HG02678 (cell line): ENCODE results near the gene DSCAML1.

Experiments
- ATAC-seq: cut with Tn5 transposase; IDR thresholded peaks from one replicate; pipeline ENCODE4 v1.9.1; 2021; ENCODE audit warnings: mild to moderate bottlenecking, moderate library complexity; ENCODE audit not compliant: unreplicated experiment

DSCAML1 gene

GRCh38 chr11:117439256-117439655, 357.8 kb downstream of the DSCAML1 start:
- no peak for ATAC-seq

DNA sequence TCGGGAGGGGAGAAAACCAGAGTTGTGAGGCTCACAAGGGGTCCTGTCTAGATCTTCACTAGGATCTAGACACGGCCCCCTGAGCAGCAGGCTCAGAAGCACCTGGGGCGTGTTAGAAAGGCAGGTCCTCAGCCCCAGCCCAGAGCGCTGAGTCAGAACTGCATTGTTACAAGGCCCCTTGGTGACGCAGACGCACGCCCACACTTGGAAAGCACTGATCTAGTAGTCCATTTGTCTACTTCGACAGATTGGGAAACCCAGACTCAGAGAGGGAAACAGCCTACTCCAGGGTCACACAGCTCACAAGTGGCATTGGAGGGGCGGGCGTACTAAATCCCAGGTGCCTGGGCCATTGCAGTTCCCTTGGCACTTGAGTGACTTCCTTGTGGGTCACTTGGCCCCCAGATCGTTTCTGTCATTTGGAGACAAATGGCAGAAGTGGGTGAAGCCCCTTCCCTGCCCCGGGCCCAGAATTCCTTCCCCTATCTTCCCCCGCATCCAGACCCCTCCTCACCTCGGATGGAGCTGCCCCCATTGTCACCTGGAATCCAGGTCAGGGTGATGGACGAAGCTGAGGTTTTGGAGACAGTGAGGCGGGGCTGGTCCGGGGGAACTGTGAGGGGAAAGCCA, 358.5 kb downstream of the DSCAML1 start:
- no peak for ATAC-seq

GRCh38 chr11:117437791-117438130, 359.3 kb downstream of the DSCAML1 start:
- no peak for ATAC-seq

DNA sequence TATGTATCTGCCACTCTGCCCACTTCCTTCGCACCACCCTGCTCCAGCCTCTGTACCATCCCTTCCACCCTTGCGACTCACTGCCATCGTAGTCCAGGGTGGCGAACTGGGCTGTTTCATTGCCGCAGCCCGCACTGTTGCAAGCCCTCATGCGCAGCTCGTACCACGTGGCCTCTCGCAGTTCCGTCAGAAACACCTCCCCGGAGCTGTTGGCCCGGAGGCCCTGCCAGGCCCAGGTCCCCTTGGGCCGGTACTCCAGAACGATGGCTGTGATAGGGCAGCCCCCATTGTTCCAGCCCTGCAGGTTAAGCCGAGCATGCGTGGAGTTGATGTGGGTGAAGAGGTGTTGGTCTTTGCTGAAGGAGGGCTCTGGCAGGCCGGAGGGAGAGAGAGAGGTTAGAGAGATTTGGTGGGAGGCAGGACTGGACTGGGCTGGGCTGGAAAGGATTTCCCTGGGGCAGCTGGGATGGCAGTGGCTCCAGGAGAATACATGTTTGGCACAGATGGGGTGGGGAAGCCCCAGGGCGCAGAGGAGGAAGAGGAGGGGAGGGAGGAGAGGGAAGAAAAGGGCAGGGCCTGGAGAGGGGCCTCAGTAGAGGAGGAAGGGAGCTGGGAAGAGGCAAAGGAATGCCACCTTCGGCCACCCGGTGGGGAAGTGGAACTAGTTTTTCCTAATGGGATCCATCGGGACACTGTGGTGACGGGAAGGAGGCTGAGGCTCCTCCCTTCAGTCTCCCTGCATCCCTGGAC, 359.8 kb downstream of the DSCAML1 start:
- ATAC-seq: no peak

DNA sequence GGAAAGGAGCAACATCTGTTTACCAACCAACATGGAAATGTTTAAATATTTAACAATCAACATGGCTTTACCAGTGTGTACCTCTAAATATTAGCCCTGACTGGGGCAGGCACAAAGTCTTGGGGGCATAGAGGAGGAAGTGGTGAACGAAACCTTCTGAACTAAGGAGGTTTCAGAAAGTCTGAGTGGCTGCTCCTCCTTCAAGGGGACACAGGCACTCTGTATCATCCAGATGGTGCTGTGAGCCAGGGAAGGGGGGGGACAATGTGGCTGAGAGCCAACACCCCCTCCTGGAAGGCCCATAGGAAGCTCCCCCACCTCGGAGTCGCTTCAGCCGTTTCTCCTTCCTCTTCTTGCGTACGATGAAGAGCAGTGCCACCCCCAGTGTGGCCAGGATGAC, 361.7 kb downstream of the DSCAML1 start:
- ATAC-seq: peak; percentile 78

- no peak for ATAC-seq
These were observed 362.5 kb downstream of the DSCAML1 start for GRCh38 chr11:117434481-117434880.

DNA sequence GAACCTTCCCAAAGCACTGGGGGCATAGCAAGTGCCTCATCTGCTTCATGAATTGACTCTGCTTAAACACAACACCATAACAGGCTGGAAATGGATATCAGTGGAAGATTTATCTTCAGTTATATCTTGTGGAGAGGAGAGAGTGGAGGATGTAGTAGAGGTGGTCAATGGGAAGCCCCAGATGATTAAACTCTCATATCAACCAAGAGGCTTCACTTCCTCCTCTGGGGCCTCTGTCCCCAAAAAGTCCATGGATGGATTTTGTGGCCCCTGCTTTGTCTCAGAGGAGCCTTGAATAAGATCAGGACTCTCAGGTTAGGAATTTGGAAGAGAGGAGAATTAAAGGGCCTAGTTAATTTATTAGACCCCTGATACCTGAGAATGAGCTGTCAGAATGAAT, 363.3 kb downstream of the DSCAML1 start:
- ATAC-seq: no peak

DNA sequence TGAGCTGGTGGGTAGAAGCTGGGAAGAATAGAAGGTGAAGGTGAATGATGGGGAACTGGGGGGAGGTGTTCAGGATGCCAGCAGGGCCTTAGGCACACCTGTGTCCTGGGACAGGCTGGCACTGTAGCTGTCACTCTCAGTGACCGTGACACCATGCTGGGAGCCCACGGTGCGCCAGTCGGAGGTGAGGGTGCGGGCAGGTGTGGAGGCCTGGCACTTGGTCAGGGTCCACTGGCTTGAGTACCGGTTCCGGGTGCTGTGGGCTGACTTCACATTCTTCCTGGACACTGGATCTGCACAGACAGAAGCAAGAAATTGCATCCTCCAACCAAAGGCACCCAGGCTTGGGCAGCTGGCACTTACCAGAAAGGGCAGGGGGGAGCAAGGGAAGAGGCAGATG, 365.6 kb downstream of the DSCAML1 start:
- no peak for ATAC-seq

DNA sequence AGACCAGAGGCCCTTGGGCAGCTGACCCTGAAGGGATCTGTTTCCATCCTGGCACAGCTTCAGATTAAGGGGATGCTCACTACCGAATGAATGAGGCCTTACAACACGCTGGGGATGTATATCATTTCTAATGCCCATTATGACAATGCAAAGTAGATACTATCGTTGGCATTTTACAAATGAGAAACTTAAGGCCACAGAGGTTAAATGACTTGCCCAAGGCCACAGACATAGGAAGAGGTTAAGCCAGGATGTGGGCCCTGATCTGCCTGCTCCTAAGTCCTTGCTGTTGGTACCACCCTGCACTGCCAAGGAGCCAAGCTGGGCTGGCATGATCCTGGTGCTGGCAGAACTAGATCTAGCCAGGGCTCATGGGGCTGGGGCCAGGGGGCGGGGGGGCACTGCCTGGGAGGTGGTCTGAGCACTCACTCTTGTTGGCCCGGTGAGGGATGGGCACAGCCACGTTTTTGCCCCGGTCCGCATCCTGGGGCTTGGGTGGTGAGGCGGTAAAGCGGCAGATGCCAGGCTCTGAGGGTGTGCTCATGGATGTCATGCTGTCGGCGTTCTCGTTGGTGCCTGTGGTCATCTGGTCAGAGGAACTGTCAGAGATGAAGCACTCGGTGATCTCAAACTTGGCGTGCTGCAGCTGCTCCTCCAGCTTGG, 366.6 kb downstream of the DSCAML1 start:
- no peak for ATAC-seq

GRCh38 chr11:117428856-117429229, 368.2 kb downstream of the DSCAML1 start:
- no peak for ATAC-seq

- no peak for ATAC-seq
These were observed 368.7 kb downstream of the DSCAML1 start for GRCh38 chr11:117428186-117428855.

DNA sequence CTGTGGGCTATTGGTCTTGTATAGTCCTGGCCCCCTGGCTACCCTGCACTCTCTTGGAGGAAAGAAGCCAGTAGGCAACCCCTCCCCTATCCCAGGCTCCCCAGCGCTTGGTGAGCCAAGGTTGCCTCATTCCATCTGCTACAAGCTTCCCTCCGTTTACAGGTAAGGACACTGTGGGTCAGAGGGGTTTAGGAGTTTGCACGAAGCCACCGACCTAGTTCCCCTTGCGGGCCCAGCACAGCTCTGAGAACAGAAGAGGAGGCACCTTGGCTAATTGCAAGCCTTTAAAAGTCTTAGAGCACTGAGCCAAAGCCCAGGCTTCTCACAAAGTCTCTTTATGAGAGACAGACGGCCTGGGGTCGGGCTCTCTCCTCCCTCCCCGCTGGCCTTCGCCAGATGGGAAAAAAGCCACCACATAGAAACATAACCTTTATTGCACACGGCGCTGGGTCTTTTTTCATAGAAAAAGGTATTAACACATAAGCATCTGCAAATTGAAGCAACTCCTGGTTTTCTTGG, 369.6 kb downstream of the DSCAML1 start:
- ATAC-seq: no peak

DNA sequence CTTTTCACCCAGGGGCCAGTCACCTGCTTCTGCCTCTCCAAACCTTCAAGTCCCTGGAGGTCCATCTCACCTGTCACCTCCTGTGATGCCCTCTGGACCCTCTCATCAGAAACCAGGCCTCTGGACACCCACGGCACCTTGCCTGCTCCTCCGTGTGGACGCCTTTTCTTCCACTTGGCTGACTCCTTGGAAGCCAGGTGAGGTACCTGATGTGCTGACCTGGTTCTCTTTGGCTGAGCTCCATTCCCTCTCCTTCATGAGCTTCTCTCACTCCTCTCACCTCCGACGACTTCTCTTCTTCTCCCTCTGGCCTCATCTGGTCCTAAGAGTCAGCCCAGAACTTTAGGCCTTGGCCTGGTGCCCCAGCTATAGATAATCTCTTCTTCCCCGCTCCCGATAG, 370.1 kb downstream of the DSCAML1 start:
- no peak for ATAC-seq

DNA sequence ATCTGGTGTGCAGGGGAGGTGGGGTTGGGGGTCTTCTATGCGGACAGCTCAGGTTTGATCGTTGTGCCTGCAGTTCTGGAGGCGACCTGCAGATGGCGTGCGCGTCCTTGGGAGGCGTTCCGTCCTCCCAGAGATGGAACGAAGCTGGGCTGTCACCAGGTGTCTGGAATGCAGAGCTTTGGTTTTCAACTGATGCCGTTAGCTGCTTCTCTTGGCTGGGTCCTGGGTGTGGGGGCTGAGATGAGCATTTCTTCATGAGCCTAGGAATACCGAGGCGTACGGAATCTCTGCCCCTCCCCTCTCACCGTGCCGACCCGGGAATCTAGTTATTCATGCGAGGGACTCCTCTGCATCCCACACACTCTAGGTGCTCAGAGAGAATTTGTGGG, 370.7 kb downstream of the DSCAML1 start:
- ATAC-seq: no peak

- ATAC-seq: no peak
These were observed 371.2 kb downstream of the DSCAML1 start for GRCh38 chr11:117425679-117426296.

GRCh38 chr11:117424781-117425180, 372.2 kb downstream of the DSCAML1 start:
- ATAC-seq: no peak

DNA sequence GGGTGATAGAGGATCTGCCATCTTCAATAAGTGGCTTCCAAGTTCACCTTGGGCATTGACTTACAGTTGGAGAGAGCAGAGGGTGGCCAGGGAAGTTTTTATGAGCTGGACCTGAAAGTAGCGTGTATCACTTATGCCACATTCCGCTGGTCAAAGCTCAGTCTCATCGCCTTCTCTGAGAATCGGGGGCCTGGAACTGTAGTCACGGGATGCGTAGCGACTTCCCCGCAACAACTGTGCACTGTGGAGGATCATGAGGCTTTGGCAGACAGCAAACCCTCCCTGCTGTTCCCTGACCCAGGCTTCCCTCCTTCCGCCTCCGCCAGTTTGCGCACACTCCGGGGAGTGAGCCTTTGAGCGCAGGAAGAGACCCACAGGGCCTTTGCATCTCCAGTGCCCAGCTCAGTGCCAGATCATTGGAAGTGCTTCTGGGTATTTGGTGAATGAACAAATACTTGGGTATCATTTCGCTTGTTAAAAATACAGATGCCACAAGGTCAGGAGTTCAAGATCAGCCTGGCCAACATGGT, 373.9 kb downstream of the DSCAML1 start:
- ATAC-seq: no peak

GRCh38 chr11:117421476-117421875, 375.5 kb downstream of the DSCAML1 start:
- no peak for ATAC-seq

DNA sequence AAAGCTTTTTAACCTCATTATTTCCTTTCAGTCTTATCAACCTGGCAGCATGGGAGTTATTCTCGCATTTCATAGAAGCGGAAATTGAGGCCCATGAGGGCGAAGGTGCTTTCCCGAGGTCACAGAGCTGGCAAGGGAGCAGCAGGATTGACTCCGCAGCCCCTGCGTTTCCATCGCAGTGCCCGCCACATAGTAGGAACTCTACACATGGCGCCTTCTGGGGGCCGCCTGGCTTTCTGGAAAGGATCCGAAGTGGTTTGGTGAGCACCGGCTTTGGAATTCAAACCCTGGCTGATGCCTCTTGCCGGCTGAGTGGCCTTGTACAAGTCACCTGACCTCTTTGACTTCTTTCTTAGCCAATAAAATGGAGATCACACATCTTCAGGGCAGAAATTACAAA, 376.0 kb downstream of the DSCAML1 start:
- ATAC-seq: no peak

- no peak for ATAC-seq
These were observed 376.4 kb downstream of the DSCAML1 start for GRCh38 chr11:117420598-117420997.

GRCh38 chr11:117420143-117420485, 376.9 kb downstream of the DSCAML1 start:
- no peak for ATAC-seq
